Measurements from ENCODE around the gene DEDD2.

Gene DEDD2

GRCh38 chr19:42173695-42174094 is 43.8 kb downstream of the DEDD2 start:
- DNase-seq (ENCODE audit: low read depth in 1 of 2, low spot score in 1 of 2) = no peak

GRCh38 chr19:42172261-42172660 is 45.2 kb downstream of the DEDD2 start:
- DNase-seq (ENCODE audit: low read depth in 1 of 2, low spot score in 1 of 2) = no peak

GRCh38 chr19:42170715-42171114 is 46.8 kb downstream of the DEDD2 start:
- DNase-seq (ENCODE audit: low read depth in 1 of 2, low spot score in 1 of 2) = no peak

- no peak for DNase-seq (ENCODE audit: low read depth in 1 of 2, low spot score in 1 of 2)
These were observed 47.7 kb downstream of the DEDD2 start for GRCh38 chr19:42169486-42170413.

- no peak for DNase-seq (ENCODE audit: low read depth in 1 of 2, low spot score in 1 of 2)
These were observed 49.3 kb downstream of the DEDD2 start for GRCh38 chr19:42168206-42168605.

GRCh38 chr19:42166316-42166715 is 51.2 kb downstream of the DEDD2 start:
- DNase-seq (ENCODE audit: low read depth in 1 of 2, low spot score in 1 of 2) = no peak

- DNase-seq (ENCODE audit: low read depth in 1 of 2, low spot score in 1 of 2) = no peak
These were observed 52.3 kb downstream of the DEDD2 start for GRCh38 chr19:42165146-42165545.

GRCh38 chr19:42161616-42162263 is 55.7 kb downstream of the DEDD2 start:
- DNase-seq (ENCODE audit: low read depth in 1 of 2, low spot score in 1 of 2) = no peak

- no peak for DNase-seq (ENCODE audit: low read depth in 1 of 2, low spot score in 1 of 2)
These were observed 57.5 kb downstream of the DEDD2 start for GRCh38 chr19:42159942-42160341.

DNA sequence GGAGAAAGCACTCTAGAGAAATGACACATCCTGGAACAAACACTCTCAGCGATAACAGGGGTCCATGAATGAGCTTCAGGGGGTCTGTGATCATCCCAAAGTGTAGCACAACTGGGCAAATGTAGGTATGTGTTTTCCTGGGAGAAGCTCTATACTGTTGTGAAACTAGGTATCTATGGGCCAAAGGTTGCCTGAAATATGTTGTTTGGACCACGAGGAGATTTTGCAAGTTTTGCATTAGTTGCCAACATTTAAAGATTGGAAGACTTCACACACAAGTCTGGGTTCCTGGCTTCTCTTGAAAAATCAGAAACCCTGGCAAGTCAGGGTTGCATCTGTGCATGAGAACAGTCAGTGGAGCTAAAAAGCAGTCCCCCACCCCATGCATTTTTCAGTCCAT is 58.6 kb downstream of the DEDD2 start:
- DNase-seq (ENCODE audit: low read depth in 1 of 2, low spot score in 1 of 2) = no peak

DNA sequence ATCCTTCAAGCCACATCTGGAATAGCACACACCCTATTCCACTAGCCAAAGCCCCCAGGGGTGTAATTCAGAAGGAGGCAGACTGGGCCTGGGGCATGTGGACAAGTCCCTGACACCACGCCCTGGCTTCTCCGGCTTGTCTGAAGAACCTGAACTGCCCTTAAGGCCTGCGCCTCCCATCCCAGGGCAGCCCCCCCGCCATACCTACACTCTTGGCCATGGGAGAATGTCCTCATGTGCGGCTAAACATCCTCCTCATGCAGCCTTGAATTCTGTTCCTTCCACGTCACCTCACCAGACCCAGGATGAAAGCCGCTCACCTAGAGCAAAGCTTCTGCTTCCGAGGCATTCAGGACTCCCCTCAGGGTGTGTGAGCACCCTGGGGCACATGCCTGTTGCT is 60.9 kb downstream of the DEDD2 start:
- no peak for DNase-seq (ENCODE audit: low read depth in 1 of 2, low spot score in 1 of 2)

GRCh38 chr19:42155796-42156195 is 61.7 kb downstream of the DEDD2 start:
- no peak for DNase-seq (ENCODE audit: low read depth in 1 of 2, low spot score in 1 of 2)

DNA sequence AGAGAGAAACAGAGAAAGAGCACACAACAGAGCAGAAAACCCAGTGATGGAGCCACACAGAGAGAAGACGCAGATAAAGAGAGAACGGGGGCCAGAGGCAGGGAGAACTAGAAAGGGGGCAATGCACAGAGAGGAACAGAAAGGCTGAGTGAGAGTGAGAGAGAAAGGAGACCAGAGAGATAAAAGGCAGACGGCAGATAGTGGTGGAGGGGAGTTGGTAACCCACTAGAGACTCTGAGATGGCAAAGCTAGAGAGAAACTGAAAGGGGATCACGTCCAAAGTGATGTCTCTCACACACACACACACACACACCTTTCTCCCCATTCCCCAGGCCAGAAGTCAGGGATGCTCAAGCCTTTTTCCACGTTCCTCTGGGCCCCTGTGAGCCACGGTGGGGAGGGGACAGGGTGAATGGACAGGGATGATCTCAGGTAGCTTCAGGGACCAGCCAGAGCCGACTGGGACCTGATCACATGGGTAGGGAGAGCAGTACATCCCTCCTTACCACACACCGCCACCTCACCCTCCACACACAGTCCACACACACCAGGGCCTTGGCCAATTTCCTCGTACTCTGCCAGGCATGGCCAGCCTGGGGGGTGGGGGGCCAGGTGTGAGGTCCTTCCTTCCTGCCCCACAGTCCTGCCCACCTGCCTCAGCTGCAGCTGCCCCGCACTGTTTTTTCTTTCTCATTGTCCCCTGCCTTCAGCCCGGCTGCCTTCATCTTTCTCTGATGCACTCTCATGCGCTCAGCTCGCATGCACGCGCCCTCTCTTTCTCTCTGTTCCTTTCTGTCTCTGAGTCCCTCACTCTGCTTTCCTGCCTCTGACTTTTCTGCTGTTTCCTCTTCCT is 62.8 kb downstream of the DEDD2 start:
- DNase-seq (ENCODE audit: low read depth in 1 of 2, low spot score in 1 of 2) = no peak

- no peak for DNase-seq (ENCODE audit: low read depth in 1 of 2, low spot score in 1 of 2)
These were observed 63.6 kb downstream of the DEDD2 start for GRCh38 chr19:42153672-42154433.

GRCh38 chr19:42152910-42153671 is 64.4 kb downstream of the DEDD2 start:
- no peak for DNase-seq (ENCODE audit: low read depth in 1 of 2, low spot score in 1 of 2)

DNA sequence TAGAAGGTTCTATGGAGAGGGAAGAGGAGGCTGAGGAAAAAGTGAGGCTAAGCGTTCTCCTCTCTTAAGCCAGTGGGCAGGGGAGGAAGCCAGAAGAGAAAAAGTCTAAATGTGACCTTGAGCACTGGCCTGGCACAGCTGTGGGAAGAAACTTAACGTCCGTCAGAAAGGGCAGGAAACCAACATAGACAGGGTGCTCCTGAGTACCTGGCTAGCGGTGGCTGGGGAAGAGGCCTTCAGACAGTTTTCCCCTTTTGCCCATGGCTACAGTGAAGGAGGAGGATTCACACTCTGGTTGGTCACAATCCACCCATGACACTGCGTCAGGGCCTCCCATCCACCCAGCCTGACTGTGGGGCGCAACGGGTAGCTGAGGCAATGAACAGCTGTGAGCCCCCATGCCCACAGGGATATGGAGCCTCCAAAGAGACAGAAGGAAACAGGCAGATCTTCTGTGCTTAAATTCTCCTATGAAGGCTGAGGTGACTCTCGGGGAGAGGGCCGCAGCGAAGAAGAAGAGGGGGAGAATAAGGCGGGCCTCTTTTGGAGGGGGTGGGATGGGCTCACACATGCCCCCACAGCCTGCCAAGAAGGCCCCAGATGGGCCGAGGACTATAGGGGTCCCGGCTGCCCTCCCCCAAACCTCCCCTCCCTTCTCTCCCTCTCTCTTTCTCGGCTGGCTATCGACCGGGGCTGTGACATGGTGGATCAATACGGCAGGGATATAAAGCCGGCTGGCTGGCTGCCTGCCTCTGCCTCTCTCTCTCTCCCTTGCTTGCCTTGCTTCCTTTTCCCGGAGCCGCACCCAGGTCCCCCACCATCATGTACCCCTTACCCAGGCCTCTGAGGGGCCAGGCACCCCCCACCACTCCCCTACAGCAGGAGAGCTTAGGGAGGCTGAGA is 65.4 kb downstream of the DEDD2 start:
- no peak for DNase-seq (ENCODE audit: low read depth in 1 of 2, low spot score in 1 of 2)

DNA sequence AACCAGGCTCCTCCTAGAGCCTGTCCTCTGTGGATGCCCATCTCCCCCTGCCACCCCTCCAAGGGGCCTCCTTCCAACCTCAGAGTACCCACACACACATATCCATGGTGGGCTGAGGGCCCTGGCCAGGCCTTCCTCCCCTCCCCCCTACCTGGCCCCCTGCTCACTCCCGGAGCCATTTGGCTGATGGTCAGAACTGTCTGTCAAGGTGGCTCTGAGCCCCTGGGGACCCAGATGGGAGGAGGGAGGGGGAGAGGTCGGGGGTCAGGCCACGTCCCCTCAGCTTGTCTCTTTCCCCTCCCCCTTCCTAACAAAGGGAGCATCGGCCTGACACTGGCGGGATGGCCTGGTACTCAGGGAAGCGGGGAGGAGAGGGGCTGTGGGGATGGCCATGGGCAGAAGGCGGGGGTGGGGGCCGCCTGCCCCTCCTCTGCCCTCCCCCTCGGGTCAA is 66.5 kb downstream of the DEDD2 start:
- no peak for DNase-seq (ENCODE audit: low read depth in 1 of 2, low spot score in 1 of 2)

GRCh38 chr19:42150364-42150763 is 67.1 kb downstream of the DEDD2 start:
- DNase-seq (ENCODE audit: low read depth in 1 of 2, low spot score in 1 of 2) = no peak

Measured in activated T-helper 1 cell treated with anti-CD3 and anti-CD28 coated beads, Interleukin-2, amount 50 U/mL, for 16 hours (primary cell).